ENCODE measurements around the gene DVL3. TPM values are rescaled to one million over a fixed set of nuclear protein-coding genes. Genes with fewer than 3 reads are reported as not detected.

Gene DVL3
- total and polyA plus RNA-seq, 10 of the 15 experiments (the other 5 are each of a cell fraction or from before 2014, with no cell fraction given), result 2.2 to 39.7 (median 14.5) TPM

DNA sequence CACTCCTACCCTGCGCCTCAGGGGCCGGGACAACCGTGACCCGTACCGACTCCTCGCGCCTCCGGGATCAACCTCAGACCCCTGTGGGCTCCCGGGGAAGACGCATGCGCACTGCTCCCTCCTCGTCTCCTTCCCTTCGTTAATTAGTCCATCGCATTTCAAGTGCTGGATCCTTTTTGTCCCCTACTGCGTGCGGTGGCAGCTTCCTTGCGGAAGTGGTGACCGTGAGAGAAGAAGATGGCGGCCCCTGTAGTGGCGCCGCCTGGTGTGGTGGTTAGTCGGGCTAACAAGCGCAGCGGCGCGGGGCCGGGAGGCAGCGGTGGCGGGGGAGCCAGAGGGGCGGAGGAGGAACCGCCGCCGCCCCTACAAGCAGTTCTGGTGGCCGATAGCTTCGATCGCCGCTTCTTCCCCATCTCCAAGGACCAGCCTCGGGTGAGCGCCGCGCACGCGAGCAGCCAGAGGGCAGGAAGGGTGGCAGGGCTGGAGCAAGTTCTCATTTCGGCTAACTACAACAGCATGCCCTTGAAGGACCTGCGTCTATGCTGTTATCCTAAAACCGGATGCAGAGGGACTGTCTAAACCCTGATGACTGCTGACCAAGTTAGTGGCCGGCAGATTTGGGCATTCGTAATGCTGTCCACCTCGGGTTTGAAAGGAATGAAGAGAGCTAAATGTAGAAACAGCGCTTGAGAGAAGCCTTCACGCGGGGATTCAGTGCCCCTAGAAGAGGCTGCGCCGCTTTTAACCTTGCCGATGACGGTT, 19.8 kb upstream of the DVL3 start, which contains the start of gene EIF2B5 (continued):
- TF ChIP-seq, protein P1, sequence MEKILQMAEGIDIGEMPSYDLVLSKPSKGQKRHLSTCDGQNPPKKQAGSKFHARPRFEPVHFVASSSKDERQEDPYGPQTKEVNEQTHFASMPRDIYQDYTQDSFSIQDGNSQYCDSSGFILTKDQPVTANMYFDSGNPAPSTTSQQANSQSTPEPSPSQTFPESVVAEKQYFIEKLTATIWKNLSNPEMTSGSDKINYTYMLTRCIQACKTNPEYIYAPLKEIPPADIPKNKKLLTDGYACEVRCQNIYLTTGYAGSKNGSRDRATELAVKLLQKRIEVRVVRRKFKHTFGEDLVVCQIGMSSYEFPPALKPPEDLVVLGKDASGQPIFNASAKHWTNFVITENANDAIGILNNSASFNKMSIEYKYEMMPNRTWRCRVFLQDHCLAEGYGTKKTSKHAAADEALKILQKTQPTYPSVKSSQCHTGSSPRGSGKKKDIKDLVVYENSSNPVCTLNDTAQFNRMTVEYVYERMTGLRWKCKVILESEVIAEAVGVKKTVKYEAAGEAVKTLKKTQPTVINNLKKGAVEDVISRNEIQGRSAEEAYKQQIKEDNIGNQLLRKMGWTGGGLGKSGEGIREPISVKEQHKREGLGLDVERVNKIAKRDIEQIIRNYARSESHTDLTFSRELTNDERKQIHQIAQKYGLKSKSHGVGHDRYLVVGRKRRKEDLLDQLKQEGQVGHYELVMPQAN (conservative IDR thresholded peaks at IDR 0.05), result peak; percentile 84
- TF ChIP-seq, protein P2, sequence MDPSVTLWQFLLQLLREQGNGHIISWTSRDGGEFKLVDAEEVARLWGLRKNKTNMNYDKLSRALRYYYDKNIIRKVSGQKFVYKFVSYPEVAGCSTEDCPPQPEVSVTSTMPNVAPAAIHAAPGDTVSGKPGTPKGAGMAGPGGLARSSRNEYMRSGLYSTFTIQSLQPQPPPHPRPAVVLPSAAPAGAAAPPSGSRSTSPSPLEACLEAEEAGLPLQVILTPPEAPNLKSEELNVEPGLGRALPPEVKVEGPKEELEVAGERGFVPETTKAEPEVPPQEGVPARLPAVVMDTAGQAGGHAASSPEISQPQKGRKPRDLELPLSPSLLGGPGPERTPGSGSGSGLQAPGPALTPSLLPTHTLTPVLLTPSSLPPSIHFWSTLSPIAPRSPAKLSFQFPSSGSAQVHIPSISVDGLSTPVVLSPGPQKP (IDR thresholded peaks at IDR 0.05; ENCODE audit: low read depth, low read length), result peak; percentile 91
- peak; percentile 60 for TF ChIP-seq SIX5 (IDR thresholded peaks at IDR 0.05; ENCODE audit: low read depth, low read length, severe bottlenecking)
- TF ChIP-seq KLF5 (IDR thresholded peaks at IDR 0.05; ENCODE audit: partially characterized antibody), result no peak
- TF ChIP-seq TCF3 (IDR thresholded peaks at IDR 0.05; ENCODE audit: borderline replicate concordance, insufficient read depth, low read depth, low read length), result no peak
- TF ChIP-seq CHD1 (IDR thresholded peaks at IDR 0.05; ENCODE audit: low read depth, low read length), result peak; percentile 67; the same call in 1 of the 2 replicates
- 0 out of 2 replicates have a peak, but pooled peaks have one; percentile 33 for TF ChIP-seq HDGF (IDR thresholded peaks at IDR 0.05)
- TF ChIP-seq, protein P3, sequence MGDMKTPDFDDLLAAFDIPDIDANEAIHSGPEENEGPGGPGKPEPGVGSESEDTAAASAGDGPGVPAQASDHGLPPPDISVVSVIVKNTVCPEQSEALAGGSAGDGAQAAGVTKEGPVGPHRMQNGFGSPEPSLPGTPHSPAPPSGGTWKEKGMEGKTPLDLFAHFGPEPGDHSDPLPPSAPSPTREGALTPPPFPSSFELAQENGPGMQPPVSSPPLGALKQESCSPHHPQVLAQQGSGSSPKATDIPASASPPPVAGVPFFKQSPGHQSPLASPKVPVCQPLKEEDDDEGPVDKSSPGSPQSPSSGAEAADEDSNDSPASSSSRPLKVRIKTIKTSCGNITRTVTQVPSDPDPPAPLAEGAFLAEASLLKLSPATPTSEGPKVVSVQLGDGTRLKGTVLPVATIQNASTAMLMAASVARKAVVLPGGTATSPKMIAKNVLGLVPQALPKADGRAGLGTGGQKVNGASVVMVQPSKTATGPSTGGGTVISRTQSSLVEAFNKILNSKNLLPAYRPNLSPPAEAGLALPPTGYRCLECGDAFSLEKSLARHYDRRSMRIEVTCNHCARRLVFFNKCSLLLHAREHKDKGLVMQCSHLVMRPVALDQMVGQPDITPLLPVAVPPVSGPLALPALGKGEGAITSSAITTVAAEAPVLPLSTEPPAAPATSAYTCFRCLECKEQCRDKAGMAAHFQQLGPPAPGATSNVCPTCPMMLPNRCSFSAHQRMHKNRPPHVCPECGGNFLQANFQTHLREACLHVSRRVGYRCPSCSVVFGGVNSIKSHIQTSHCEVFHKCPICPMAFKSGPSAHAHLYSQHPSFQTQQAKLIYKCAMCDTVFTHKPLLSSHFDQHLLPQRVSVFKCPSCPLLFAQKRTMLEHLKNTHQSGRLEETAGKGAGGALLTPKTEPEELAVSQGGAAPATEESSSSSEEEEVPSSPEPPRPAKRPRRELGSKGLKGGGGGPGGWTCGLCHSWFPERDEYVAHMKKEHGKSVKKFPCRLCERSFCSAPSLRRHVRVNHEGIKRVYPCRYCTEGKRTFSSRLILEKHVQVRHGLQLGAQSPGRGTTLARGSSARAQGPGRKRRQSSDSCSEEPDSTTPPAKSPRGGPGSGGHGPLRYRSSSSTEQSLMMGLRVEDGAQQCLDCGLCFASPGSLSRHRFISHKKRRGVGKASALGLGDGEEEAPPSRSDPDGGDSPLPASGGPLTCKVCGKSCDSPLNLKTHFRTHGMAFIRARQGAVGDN (IDR thresholded peaks at IDR 0.05), result peak; percentile 48; the same call in 1 of the 2 replicates
- TF ChIP-seq, protein P4, sequence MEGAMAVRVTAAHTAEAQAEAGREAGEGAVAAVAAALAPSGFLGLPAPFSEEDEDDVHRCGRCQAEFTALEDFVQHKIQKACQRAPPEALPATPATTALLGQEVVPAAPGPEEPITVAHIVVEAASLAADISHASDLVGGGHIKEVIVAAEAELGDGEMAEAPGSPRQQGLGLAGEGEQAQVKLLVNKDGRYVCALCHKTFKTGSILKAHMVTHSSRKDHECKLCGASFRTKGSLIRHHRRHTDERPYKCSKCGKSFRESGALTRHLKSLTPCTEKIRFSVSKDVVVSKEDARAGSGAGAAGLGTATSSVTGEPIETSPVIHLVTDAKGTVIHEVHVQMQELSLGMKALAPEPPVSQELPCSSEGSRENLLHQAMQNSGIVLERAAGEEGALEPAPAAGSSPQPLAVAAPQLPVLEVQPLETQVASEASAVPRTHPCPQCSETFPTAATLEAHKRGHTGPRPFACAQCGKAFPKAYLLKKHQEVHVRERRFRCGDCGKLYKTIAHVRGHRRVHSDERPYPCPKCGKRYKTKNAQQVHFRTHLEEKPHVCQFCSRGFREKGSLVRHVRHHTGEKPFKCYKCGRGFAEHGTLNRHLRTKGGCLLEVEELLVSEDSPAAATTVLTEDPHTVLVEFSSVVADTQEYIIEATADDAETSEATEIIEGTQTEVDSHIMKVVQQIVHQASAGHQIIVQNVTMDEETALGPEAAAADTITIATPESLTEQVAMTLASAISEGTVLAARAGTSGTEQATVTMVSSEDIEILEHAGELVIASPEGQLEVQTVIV (IDR thresholded peaks at IDR 0.05; ENCODE audit: borderline replicate concordance, partially characterized antibody), result peak; percentile 83
- TF ChIP-seq CREM (IDR thresholded peaks at IDR 0.05; ENCODE audit: low read depth), result peak; percentile 75
- 0 out of 2 replicates have a peak, but pooled peaks have one; percentile 60 for TF ChIP-seq STAT1 (conservative IDR thresholded peaks at IDR 0.05)
- TF ChIP-seq BMI1 (IDR thresholded peaks at IDR 0.05; ENCODE audit: borderline replicate concordance), result no peak
